ENCODE data around the gene CNNM1. TPM values are rescaled to one million over a fixed set of nuclear protein-coding genes. Genes with fewer than 3 reads are reported as not detected.

Gene CNNM1
- total and polyA plus RNA-seq, 9 of the 15 experiments (the other 6 are each of a cell fraction or from before 2014, with no cell fraction given): not detected

Other genes with a start within 250 kb of the CNNM1 start
- gene HPSE2, start 93.5 kb upstream of the CNNM1 start, total RNA-seq (2014; rRNA removed): 0.04 TPM in 1 of 2 replicates, not detected in the other
- 0.03 and 0.04 TPM in 2 replicates for gene HPSE2, start 93.5 kb upstream of the CNNM1 start, total RNA-seq (2014; rRNA removed; fragmentation: Illumina TruSeq; extraction: Trizol)
- 0.07 and 0.08 TPM in 2 replicates for gene HPSE2, start 93.5 kb upstream of the CNNM1 start, total RNA-seq (2015; rRNA removed; fragmentation: Illumina TruSeq; extraction: Trizol)
- 0.16 TPM in 1 of 2 replicates, not detected in the other for gene HPSE2, start 93.5 kb upstream of the CNNM1 start, total RNA-seq (2021)
- 0.04 and 0.10 TPM in 2 replicates for gene HPSE2, start 93.5 kb upstream of the CNNM1 start, polyA plus RNA-seq (2011; rRNA removed)
- gene HPSE2, start 93.5 kb upstream of the CNNM1 start, polyA plus RNA-seq (2014; fragmentation: Illumina TruSeq; extraction: Trizol): 0.04 TPM in 2 replicates
- under 1 TPM; 0.03 to 0.04 TPM for gene HPSE2, start 93.5 kb upstream of the CNNM1 start, polyA plus RNA-seq (2014; fragmentation: Nextera tagmentation; extraction: Ambion mirVana)
- 0.03 TPM in 1 of 2 replicates, not detected in the other for gene HPSE2, start 93.5 kb upstream of the CNNM1 start, polyA plus RNA-seq (2014; rRNA removed)
- 66.7 and 70.9 TPM in 2 replicates for gene GOT1, start 101.3 kb downstream of the CNNM1 start, total RNA-seq (2014; rRNA removed)
- gene GOT1, start 101.3 kb downstream of the CNNM1 start, total RNA-seq (2014; rRNA removed; fragmentation: Illumina TruSeq; extraction: Trizol): 75.4 and 75.8 TPM in 2 replicates
- 53.0 and 55.7 TPM in 2 replicates for gene GOT1, start 101.3 kb downstream of the CNNM1 start, total RNA-seq (2015; rRNA removed; fragmentation: Illumina TruSeq; extraction: Trizol)
- 77.0 and 78.2 TPM in 2 replicates for gene GOT1, start 101.3 kb downstream of the CNNM1 start, total RNA-seq (2021)
- gene GOT1, start 101.3 kb downstream of the CNNM1 start, polyA plus RNA-seq (2011; rRNA removed): 63.1 and 69.4 TPM in 2 replicates
- 139 and 161 TPM in 2 replicates for gene GOT1, start 101.3 kb downstream of the CNNM1 start, polyA plus RNA-seq (2014; fragmentation: Illumina TruSeq; extraction: Trizol)
- gene GOT1, start 101.3 kb downstream of the CNNM1 start, polyA plus RNA-seq (2014; fragmentation: Nextera tagmentation; extraction: Ambion mirVana): 100 to 1,000 TPM; 116 to 166 TPM
- gene GOT1, start 101.3 kb downstream of the CNNM1 start, polyA plus RNA-seq (2014; rRNA removed): 61.7 and 68.3 TPM in 2 replicates
- gene NKX2-3, start 203.6 kb downstream of the CNNM1 start, total RNA-seq (2014; rRNA removed): not detected in 2 replicates
- not detected in 2 replicates for gene NKX2-3, start 203.6 kb downstream of the CNNM1 start, total RNA-seq (2014; rRNA removed; fragmentation: Illumina TruSeq; extraction: Trizol)
- not detected in 2 replicates for gene NKX2-3, start 203.6 kb downstream of the CNNM1 start, total RNA-seq (2015; rRNA removed; fragmentation: Illumina TruSeq; extraction: Trizol)
- gene NKX2-3, start 203.6 kb downstream of the CNNM1 start, total RNA-seq (2021): not detected in 2 replicates
- not detected in 2 replicates for gene NKX2-3, start 203.6 kb downstream of the CNNM1 start, polyA plus RNA-seq (2011; rRNA removed)
- not detected in 2 replicates for gene NKX2-3, start 203.6 kb downstream of the CNNM1 start, polyA plus RNA-seq (2014; fragmentation: Illumina TruSeq; extraction: Trizol)
- not detected for gene NKX2-3, start 203.6 kb downstream of the CNNM1 start, polyA plus RNA-seq (2014; fragmentation: Nextera tagmentation; extraction: Ambion mirVana)
- not detected in 2 replicates for gene NKX2-3, start 203.6 kb downstream of the CNNM1 start, polyA plus RNA-seq (2014; rRNA removed)